SK-N-SH treated with all-trans-retinoic acid at 6 μM for 48 hours (cell line): ENCODE data around the gene ECE1.

Source experiments
- ATAC-seq: fragments of 200-7000 bp; cut with Tn5 transposase; 3 replicates; pipeline ENCODE4 v1.9.1; 2020; ENCODE audit warnings: mild to moderate bottlenecking, moderate library complexity
- ARNTL ChIP-seq: fragments of 450-650 bp; formaldehyde crosslinking; IDR thresholded peaks from 2 replicates; pipeline ENCODE4 v1.5.0; 2020; ENCODE audit warnings: low read depth, mild to moderate bottlenecking, moderate library complexity, borderline replicate concordance
- BACH2 ChIP-seq: fragments of 250-450 bp; sonication (Bioruptor Pico); IDR thresholded peaks from 2 replicates; pipeline ENCODE4 v1.9.0; 2021; ENCODE audit warnings: mild to moderate bottlenecking, borderline replicate concordance
- CSDC2 ChIP-seq: fragments of 250-450 bp; sonication (Bioruptor Pico); IDR thresholded peaks from 2 replicates; pipeline ENCODE4 v1.5.0; 2020; ENCODE audit warnings: mild to moderate bottlenecking, moderate library complexity
- ESRRG ChIP-seq: fragments of 250-450 bp; sonication (Bioruptor Pico); IDR thresholded peaks from 2 replicates; pipeline ENCODE4 v1.6.1; 2021; ENCODE audit warnings: mild to moderate bottlenecking
- GLIS3 ChIP-seq: fragments of 250-450 bp; sonication (Bioruptor Pico); IDR thresholded peaks from 2 replicates; pipeline ENCODE4 v1.5.0; 2020; ENCODE audit warnings: mild to moderate bottlenecking, moderate library complexity
- OSR1 ChIP-seq: fragments of 250-450 bp; sonication (Bioruptor Pico); IDR thresholded peaks from 2 replicates; pipeline ENCODE4 v1.8.0; 2022; ENCODE audit warnings: moderate library complexity, mild to moderate bottlenecking, inconsistent platforms
- PPARA ChIP-seq: fragments of 250-450 bp; sonication (Bioruptor Pico); IDR thresholded peaks from 2 replicates; pipeline ENCODE4 v1.5.0; 2020; ENCODE audit warnings: mild to moderate bottlenecking, borderline replicate concordance
- RARB ChIP-seq: fragments of 250-450 bp; sonication (Bioruptor Pico); IDR thresholded peaks from 2 replicates; pipeline ENCODE4 v1.8.0; 2021; ENCODE audit warnings: mild to moderate bottlenecking, moderate library complexity
- SNAI2 ChIP-seq: fragments of 250-450 bp; sonication (Bioruptor Pico); IDR thresholded peaks from 2 replicates; pipeline ENCODE4 v1.5.0; 2020; ENCODE audit warnings: mild to moderate bottlenecking, moderate library complexity
- TCF4 ChIP-seq: fragments of 250-450 bp; sonication (Bioruptor Pico); IDR thresholded peaks from 2 replicates; pipeline ENCODE4 v1.8.0; 2021; ENCODE audit warnings: mild to moderate bottlenecking, moderate library complexity, borderline replicate concordance
- TOX ChIP-seq: fragments of 250-450 bp; sonication (Bioruptor Pico); IDR thresholded peaks from 2 replicates; pipeline ENCODE4 v1.8.0; 2021; ENCODE audit warnings: mild to moderate bottlenecking, moderate library complexity, borderline replicate concordance
- ZC3H10 ChIP-seq: fragments of 250-450 bp; sonication (Bioruptor Pico); IDR thresholded peaks from 2 replicates; pipeline ENCODE4 v1.5.1; 2021; ENCODE audit warnings: mild to moderate bottlenecking, moderate library complexity
- ZFP3 ChIP-seq: fragments of 250-450 bp; sonication (Bioruptor Pico); IDR thresholded peaks from 2 replicates; pipeline ENCODE4 v1.5.0; 2020; ENCODE audit warnings: mild to moderate bottlenecking, moderate library complexity
- ZFP30 ChIP-seq: fragments of 450-650 bp; formaldehyde crosslinking; IDR thresholded peaks from 2 replicates; pipeline ENCODE4 v1.5.0; 2022; ENCODE audit warnings: mild to moderate bottlenecking, moderate library complexity
- ZNF70 ChIP-seq: fragments of 450-650 bp; formaldehyde crosslinking; IDR thresholded peaks from 2 replicates; pipeline ENCODE4 v1.5.0; 2020; ENCODE audit warnings: mild to moderate bottlenecking, moderate library complexity
- ZNF8 ChIP-seq: fragments of 450-650 bp; formaldehyde crosslinking; IDR thresholded peaks from 2 replicates; pipeline ENCODE4 v1.5.0; 2020; ENCODE audit warnings: mild to moderate bottlenecking, moderate library complexity
- TF ChIP-seq, protein P1 (sequence below): fragments of 250-450 bp; sonication (Bioruptor Pico); IDR thresholded peaks from 2 replicates; pipeline ENCODE4 v1.8.0; 2021; ENCODE audit warnings: low read depth, mild to moderate bottlenecking, moderate library complexity, borderline replicate concordance
- TF ChIP-seq, protein P2 (sequence below): fragments of 250-450 bp; sonication (Bioruptor Pico); IDR thresholded peaks from 2 replicates; pipeline ENCODE4 v1.5.0; 2020; ENCODE audit warnings: mild to moderate bottlenecking, moderate library complexity
- TF ChIP-seq, protein P3 (sequence below): fragments of 250-450 bp; sonication (Bioruptor Pico); IDR thresholded peaks from 2 replicates; pipeline ENCODE4 v1.5.1; 2020; ENCODE audit warnings: low read depth, mild to moderate bottlenecking, moderate library complexity
- TF ChIP-seq, protein P4 (sequence below): fragments of 250-450 bp; sonication (Bioruptor Pico); IDR thresholded peaks from 2 replicates; pipeline ENCODE4 v1.5.1; 2021; ENCODE audit warnings: mild to moderate bottlenecking, moderate library complexity
- TF ChIP-seq, protein P5 (sequence below): fragments of 250-450 bp; sonication (Bioruptor Pico); IDR thresholded peaks from 2 replicates; pipeline ENCODE4 v1.8.0; 2020; ENCODE audit warnings: mild to moderate bottlenecking, moderate library complexity, borderline replicate concordance

ECE1 gene

DNA sequence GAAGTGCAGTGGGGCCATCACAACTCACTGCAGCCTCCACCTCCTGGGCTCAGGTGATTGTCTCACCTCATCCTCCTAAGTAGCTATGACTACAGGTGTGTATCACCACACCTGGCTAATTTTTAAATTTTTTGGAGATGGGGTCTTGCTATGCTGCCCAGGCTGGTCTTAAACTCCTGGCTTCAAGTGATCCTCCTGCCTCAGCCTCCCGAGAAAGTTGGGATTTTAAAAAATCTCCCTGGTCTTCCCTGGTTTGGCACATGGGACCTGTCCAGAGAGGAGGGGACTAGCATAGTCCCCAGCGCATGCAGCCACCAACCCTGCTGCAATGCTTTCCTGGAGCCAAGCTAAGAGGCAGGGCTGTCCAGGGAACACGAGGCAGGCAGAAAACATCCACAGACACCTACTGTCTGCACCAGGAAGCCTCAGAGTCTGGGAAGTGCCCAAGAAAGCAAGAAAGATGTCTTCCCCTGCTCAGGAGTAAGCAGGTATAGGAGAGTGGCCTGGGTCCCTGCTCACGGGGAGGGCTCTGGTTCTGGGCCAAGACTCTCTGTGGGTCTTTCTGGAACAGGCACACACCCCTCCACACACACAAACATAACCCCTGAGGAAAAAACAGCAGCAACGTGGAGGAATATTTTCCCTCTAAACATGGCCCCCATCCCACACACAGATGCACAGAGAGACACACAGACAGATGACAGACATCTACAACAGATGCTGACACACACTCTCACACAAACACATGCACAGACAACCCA is 30.8 kb downstream of the ECE1 start:
- TF ChIP-seq TCF4 (CRISPR knock-in tag): no peak
- TF ChIP-seq, protein P1, sequence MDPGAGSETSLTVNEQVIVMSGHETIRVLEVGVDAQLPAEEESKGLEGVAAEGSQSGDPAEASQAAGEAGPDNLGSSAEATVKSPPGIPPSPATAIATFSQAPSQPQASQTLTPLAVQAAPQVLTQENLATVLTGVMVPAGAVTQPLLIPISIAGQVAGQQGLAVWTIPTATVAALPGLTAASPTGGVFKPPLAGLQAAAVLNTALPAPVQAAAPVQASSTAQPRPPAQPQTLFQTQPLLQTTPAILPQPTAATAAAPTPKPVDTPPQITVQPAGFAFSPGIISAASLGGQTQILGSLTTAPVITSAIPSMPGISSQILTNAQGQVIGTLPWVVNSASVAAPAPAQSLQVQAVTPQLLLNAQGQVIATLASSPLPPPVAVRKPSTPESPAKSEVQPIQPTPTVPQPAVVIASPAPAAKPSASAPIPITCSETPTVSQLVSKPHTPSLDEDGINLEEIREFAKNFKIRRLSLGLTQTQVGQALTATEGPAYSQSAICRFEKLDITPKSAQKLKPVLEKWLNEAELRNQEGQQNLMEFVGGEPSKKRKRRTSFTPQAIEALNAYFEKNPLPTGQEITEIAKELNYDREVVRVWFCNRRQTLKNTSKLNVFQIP: no peak
- no peak for TF ChIP-seq ESRRG
- no peak for TF ChIP-seq SNAI2
- no peak for ATAC-seq

DNA sequence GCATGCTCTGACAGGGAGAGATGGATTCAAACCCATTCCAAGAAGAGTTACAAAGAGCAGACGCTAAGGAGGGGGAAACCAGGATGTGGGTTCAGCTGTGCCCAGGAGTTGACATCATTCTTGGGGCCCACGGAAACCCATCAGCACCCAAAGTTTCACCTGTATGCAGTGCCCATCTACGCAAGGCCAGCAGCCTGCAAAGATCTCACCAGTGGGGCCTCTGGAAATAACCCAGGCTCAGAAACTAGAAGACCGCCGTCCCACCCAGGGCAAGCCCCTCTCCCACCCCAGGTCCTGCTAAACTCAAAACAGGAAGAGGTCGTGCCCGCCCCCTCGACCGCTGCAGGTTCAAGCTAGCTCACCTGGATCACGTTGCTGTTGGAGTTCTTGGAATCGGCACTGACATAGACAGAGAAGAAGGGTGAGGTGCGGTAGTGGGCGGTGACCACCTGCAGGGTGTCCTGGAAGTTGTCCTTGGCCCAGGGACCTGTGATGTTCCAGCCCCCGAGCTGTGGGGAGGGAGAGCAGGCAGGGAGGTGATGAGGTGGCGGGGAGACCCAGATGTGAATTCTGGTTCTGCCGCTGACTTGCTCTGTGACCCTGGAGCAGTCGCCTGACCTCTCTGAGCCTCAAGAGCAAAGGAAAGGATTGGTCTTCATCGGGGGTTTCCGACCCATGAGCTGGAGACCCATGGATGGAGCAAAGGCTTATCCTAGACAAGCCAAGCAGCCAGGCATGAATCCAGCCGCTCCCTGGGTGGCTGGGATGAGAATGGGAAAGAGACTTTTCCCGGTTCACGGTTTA is 31.7 kb downstream of the ECE1 start:
- TF ChIP-seq ZFP30 (no peak), PPARA (no peak), SNAI2 (no peak), OSR1 (CRISPR knock-in tag) (no peak), ESRRG (no peak), ZC3H10 (CRISPR knock-in tag) (no peak), GLIS3 (CRISPR knock-in tag) (no peak), ZNF70 (CRISPR knock-in tag) (no peak)
- TF ChIP-seq, protein P2, sequence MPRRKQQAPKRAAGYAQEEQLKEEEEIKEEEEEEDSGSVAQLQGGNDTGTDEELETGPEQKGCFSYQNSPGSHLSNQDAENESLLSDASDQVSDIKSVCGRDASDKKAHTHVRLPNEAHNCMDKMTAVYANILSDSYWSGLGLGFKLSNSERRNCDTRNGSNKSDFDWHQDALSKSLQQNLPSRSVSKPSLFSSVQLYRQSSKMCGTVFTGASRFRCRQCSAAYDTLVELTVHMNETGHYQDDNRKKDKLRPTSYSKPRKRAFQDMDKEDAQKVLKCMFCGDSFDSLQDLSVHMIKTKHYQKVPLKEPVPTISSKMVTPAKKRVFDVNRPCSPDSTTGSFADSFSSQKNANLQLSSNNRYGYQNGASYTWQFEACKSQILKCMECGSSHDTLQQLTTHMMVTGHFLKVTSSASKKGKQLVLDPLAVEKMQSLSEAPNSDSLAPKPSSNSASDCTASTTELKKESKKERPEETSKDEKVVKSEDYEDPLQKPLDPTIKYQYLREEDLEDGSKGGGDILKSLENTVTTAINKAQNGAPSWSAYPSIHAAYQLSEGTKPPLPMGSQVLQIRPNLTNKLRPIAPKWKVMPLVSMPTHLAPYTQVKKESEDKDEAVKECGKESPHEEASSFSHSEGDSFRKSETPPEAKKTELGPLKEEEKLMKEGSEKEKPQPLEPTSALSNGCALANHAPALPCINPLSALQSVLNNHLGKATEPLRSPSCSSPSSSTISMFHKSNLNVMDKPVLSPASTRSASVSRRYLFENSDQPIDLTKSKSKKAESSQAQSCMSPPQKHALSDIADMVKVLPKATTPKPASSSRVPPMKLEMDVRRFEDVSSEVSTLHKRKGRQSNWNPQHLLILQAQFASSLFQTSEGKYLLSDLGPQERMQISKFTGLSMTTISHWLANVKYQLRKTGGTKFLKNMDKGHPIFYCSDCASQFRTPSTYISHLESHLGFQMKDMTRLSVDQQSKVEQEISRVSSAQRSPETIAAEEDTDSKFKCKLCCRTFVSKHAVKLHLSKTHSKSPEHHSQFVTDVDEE (CRISPR knock-in tag): no peak
- TF ChIP-seq, protein P1: no peak
- TF ChIP-seq, protein P3, sequence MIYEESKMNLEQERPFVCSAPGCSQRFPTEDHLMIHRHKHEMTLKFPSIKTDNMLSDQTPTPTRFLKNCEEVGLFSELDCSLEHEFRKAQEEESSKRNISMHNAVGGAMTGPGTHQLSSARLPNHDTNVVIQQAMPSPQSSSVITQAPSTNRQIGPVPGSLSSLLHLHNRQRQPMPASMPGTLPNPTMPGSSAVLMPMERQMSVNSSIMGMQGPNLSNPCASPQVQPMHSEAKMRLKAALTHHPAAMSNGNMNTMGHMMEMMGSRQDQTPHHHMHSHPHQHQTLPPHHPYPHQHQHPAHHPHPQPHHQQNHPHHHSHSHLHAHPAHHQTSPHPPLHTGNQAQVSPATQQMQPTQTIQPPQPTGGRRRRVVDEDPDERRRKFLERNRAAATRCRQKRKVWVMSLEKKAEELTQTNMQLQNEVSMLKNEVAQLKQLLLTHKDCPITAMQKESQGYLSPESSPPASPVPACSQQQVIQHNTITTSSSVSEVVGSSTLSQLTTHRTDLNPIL (CRISPR knock-in tag): no peak
- ATAC-seq: no peak

DNA sequence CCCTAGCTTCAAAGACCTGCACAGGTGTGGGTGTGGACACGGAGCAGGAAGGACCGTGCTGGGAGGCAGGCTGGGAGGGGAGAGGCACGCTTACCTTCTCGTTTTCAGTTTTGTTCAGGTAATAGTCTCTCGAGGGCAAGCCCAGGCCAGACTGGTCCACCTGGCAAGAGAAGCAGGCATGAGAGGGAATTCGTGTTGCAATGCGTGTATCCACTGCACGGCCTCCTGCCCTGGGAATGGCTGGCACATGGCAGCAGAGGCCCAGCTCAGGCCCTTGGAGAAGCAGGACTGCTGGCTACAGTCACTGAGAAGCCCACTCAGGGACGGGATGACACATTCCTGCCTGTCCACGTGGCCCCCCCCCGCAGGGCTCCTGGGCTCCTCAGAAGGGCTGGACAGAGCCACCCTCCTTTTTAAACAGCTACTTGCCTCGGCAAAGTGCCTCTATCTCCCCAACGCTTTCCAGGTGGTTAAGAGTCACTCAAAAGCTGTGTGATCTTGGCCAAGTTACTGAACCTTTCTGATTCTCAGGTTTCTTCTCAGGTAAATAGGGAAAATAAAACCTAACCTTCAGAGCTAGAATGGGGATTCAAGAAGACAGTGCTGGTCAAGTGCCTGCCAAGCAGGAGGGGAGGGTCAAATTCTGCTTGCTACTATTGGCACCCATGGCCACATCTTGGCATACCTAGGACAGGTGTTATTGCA is 32.7 kb downstream of the ECE1 start:
- ATAC-seq: no peak
- TF ChIP-seq, protein P4, sequence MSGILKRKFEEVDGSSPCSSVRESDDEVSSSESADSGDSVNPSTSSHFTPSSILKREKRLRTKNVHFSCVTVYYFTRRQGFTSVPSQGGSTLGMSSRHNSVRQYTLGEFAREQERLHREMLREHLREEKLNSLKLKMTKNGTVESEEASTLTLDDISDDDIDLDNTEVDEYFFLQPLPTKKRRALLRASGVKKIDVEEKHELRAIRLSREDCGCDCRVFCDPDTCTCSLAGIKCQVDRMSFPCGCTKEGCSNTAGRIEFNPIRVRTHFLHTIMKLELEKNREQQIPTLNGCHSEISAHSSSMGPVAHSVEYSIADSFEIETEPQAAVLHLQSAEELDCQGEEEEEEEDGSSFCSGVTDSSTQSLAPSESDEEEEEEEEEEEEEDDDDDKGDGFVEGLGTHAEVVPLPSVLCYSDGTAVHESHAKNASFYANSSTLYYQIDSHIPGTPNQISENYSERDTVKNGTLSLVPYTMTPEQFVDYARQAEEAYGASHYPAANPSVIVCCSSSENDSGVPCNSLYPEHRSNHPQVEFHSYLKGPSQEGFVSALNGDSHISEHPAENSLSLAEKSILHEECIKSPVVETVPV (CRISPR knock-in tag): no peak
- no peak for TF ChIP-seq SNAI2
- no peak for TF ChIP-seq ZNF70 (CRISPR knock-in tag)
- no peak for TF ChIP-seq BACH2 (CRISPR knock-in tag)
- TF ChIP-seq ZFP30: no peak
- TF ChIP-seq ESRRG: no peak
- no peak for TF ChIP-seq CSDC2 (CRISPR knock-in tag)
- TF ChIP-seq, protein P5, sequence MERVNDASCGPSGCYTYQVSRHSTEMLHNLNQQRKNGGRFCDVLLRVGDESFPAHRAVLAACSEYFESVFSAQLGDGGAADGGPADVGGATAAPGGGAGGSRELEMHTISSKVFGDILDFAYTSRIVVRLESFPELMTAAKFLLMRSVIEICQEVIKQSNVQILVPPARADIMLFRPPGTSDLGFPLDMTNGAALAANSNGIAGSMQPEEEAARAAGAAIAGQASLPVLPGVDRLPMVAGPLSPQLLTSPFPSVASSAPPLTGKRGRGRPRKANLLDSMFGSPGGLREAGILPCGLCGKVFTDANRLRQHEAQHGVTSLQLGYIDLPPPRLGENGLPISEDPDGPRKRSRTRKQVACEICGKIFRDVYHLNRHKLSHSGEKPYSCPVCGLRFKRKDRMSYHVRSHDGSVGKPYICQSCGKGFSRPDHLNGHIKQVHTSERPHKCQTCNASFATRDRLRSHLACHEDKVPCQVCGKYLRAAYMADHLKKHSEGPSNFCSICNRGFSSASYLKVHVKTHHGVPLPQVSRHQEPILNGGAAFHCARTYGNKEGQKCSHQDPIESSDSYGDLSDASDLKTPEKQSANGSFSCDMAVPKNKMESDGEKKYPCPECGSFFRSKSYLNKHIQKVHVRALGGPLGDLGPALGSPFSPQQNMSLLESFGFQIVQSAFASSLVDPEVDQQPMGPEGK (CRISPR knock-in tag): no peak
- TF ChIP-seq RARB (CRISPR knock-in tag): no peak
- TF ChIP-seq, protein P1: no peak
- no peak for TF ChIP-seq ZFP3
- TF ChIP-seq ARNTL (CRISPR knock-in tag): no peak
- TF ChIP-seq ZC3H10 (CRISPR knock-in tag): no peak
- no peak for TF ChIP-seq GLIS3 (CRISPR knock-in tag)
- TF ChIP-seq, protein P3 (CRISPR knock-in tag): no peak
- TF ChIP-seq TOX (CRISPR knock-in tag): no peak
- no peak for TF ChIP-seq TCF4 (CRISPR knock-in tag)
- no peak for TF ChIP-seq ZNF8
